ENCODE measurements around the gene USP40. TPM values are rescaled to one million over a fixed set of nuclear protein-coding genes. Genes with fewer than 3 reads are reported as not detected.

The USP40 gene
- total and polyA plus RNA-seq, 3 donors from 2014 or later, result 42.0 to 87.3 (median 70.2) TPM

GRCh38 chr2:233443511-233444183 lies 122.9 kb downstream of the USP40 start:
- DNase-seq, result peak; percentile 87
- peaks cover 18% of the 10 kb centered on the region for H3K4me1 ChIP-seq
- H3K9me3 ChIP-seq, result no peaks in the 10 kb centered on the region
- 58 to 73% methylated on average over 18 of the region's 18 CpGs for WGBS, 2 donors
- no peaks in the 10 kb centered on the region for H3K27me3 ChIP-seq
- no peak overlapping the region for H3K4me3 ChIP-seq
- intact Hi-C loops (cut with DNase I; ENCODE audit: low total_unique reads), result no loop called here
- TF ChIP-seq POLR2A (IDR thresholded peaks at IDR 0.05), result no peak
- TF ChIP-seq CTCF (IDR thresholded peaks at IDR 0.05), result peak; percentile 67 to 79 (median 76)
- H3K27ac ChIP-seq, result no peak overlapping the region
- no peaks in the 10 kb centered on the region for H3K36me3 ChIP-seq (ENCODE audit: low read depth, missing control alignments)

GRCh38 chr2:233442028-233442310 lies 124.6 kb downstream of the USP40 start:
- Histone ChIP-seq H3K9me3 (no peaks in the 10 kb centered on the region), H3K4me1 (peaks cover 6% of the 10 kb centered on the region), H3K27me3 (no peaks in the 10 kb centered on the region), H3K4me3 (no peak overlapping the region), H3K27ac (no peak overlapping the region), H3K36me3 (ENCODE audit: low read depth, missing control alignments) (no peaks in the 10 kb centered on the region)
- TF ChIP-seq POLR2A (IDR thresholded peaks at IDR 0.05), result no peak
- TF ChIP-seq CTCF (IDR thresholded peaks at IDR 0.05), result no peak
- DNase-seq, result no peak
- intact Hi-C loops (cut with DNase I; ENCODE audit: low total_unique reads), result no loop called here
- WGBS, 2 donors, result 82 to 84% methylated on average over 4 of the region's 4 CpGs

- no peaks in the 10 kb centered on the region for H3K36me3 ChIP-seq (ENCODE audit: low read depth, missing control alignments)
- no peak overlapping the region for H3K4me3 ChIP-seq
- no peak overlapping the region for H3K27ac ChIP-seq
- intact Hi-C loops (cut with DNase I; ENCODE audit: low total_unique reads), result no loop called here
- no peaks in the 10 kb centered on the region for H3K27me3 ChIP-seq
- DNase-seq, result no peak
- peaks cover 6% of the 10 kb centered on the region for H3K4me1 ChIP-seq
- WGBS, 2 donors, result 95 to 97% methylated on average over 20 to 26 of the region's 26 CpGs
- TF ChIP-seq POLR2A (IDR thresholded peaks at IDR 0.05) (no peak), CTCF (IDR thresholded peaks at IDR 0.05) (no peak)
- H3K9me3 ChIP-seq, result no peaks in the 10 kb centered on the region
These were observed 125.2 kb downstream of the USP40 start for GRCh38 chr2:233441161-233442027.

GRCh38 chr2:233440714-233441113 lies 125.9 kb downstream of the USP40 start:
- H3K27me3 ChIP-seq, result no peaks in the 10 kb centered on the region
- no peak for DNase-seq
- no peak overlapping the region for H3K27ac ChIP-seq
- H3K36me3 ChIP-seq (ENCODE audit: low read depth, missing control alignments), result no peaks in the 10 kb centered on the region
- no peaks in the 10 kb centered on the region for H3K9me3 ChIP-seq
- WGBS, 2 donors, result 92 to 93% methylated on average over 5 to 9 of the region's 9 CpGs
- H3K4me3 ChIP-seq, result no peak overlapping the region
- TF ChIP-seq POLR2A (IDR thresholded peaks at IDR 0.05) (no peak), CTCF (IDR thresholded peaks at IDR 0.05) (no peak)
- intact Hi-C loops (cut with DNase I; ENCODE audit: low total_unique reads), result no loop called here
- H3K4me1 ChIP-seq, result peaks cover 6% of the 10 kb centered on the region

Measured in testis (tissue), 3 donors.